SH-SY5Y (cell line): ENCODE data around the gene MFSD2A.

Experiments used
- GATA2 ChIP-seq: IDR thresholded peaks from 2 replicates; pipeline ENCODE4 v1.6.1; 2011; ENCODE audit warnings: mild to moderate bottlenecking, low read depth, low read length
- GATA3 ChIP-seq: IDR thresholded peaks from 2 replicates; pipeline ENCODE4 v1.6.1; 2011; ENCODE audit warnings: low read depth, mild to moderate bottlenecking, low read length, moderate library complexity

MFSD2A gene

GRCh38 chr1:39954870-39955546 is at the start of gene MFSD2A:
TSS of gene MFSD2A (plus strand) at chr1:39955145. CDS start at chr1:39955293, 148 bp downstream.
- no peak for TF ChIP-seq GATA2
- no peak for TF ChIP-seq GATA3

GRCh38 chr1:39905172-39905571 is 49.8 kb upstream of the MFSD2A start:
- TF ChIP-seq GATA2 (no peak), GATA3 (no peak)

- TF ChIP-seq GATA3 (no peak), GATA2 (no peak)
These were observed 47.2 kb upstream of the MFSD2A start for GRCh38 chr1:39907528-39908453.

- TF ChIP-seq GATA3 (no peak), GATA2 (no peak)
These were observed 46.4 kb upstream of the MFSD2A start for GRCh38 chr1:39908534-39908933.

GRCh38 chr1:39910263-39910662 is 44.7 kb upstream of the MFSD2A start:
- no peak for TF ChIP-seq GATA3
- no peak for TF ChIP-seq GATA2

GRCh38 chr1:39915499-39916129 is 39.3 kb upstream of the MFSD2A start:
- TF ChIP-seq GATA3 = no peak
- no peak for TF ChIP-seq GATA2

- TF ChIP-seq GATA2 (no peak), GATA3 (no peak)
These were observed 37.1 kb upstream of the MFSD2A start for GRCh38 chr1:39917825-39918224.

- TF ChIP-seq GATA2 = no peak
- no peak for TF ChIP-seq GATA3
These were observed 35.4 kb upstream of the MFSD2A start for GRCh38 chr1:39919545-39919944.

GRCh38 chr1:39922251-39922688 is 32.7 kb upstream of the MFSD2A start:
- TF ChIP-seq GATA3 = no peak

GRCh38 chr1:39925721-39926342 is 29.1 kb upstream of the MFSD2A start:
- TF ChIP-seq GATA3 = no peak

- TF ChIP-seq GATA2 = no peak
These were observed 28.6 kb upstream of the MFSD2A start for GRCh38 chr1:39926343-39926793.

- TF ChIP-seq GATA2 (no peak), GATA3 (no peak)
These were observed 28.1 kb upstream of the MFSD2A start for GRCh38 chr1:39926820-39927219.

- no peak for TF ChIP-seq GATA2
- no peak for TF ChIP-seq GATA3
These were observed 27.4 kb upstream of the MFSD2A start for GRCh38 chr1:39927538-39927937.

GRCh38 chr1:39928809-39929587 is 25.9 kb upstream of the MFSD2A start:
- TF ChIP-seq GATA3 (no peak), GATA2 (no peak)
